CD4-positive, alpha-beta T cell treated with Interleukin-2 at 100 ng/mL for 4 hours (primary cell): ENCODE measurements around the gene MBNL2.

Experiments
- DNase-seq: peaks from one replicate; pipeline ENCODE4 v3.0.0-alpha.2; 2020; ENCODE audit warnings: low spot score

Gene MBNL2

DNA sequence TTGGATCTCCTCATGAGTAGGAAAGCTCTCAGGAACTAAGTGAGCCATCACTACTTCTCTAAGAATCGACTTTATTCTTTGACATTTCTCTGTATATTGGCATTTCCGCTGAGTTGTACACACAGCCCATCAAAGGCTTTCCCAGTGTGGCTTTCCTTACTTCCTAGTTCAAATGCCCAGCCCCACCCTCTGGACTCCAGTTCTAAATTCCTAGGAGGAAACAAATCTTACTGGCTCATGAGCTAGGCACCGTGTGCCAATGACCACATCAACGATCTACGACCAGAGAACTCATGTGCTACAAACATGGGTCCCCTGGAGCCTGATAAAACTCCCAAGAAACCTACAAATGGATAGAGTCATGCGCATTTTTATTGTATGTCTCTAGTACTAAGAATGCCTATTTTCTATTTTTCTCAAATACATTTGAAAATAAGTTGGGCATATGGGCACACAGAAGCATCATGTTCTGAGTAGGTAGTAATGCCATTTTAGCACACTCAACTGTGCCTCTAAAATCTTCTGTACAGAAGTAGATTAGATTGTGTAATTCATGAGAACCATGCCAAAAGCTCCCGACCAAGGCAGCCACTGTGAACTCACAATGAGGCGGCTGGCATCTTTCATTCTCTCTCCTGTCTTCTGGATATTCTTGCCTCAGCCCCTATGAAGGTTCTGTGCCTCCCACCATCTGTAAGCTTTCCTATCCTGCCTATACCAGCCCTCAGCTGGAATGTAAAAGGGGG, 201.3 kb downstream of the MBNL2 start:
- DNase-seq: no peak

DNA sequence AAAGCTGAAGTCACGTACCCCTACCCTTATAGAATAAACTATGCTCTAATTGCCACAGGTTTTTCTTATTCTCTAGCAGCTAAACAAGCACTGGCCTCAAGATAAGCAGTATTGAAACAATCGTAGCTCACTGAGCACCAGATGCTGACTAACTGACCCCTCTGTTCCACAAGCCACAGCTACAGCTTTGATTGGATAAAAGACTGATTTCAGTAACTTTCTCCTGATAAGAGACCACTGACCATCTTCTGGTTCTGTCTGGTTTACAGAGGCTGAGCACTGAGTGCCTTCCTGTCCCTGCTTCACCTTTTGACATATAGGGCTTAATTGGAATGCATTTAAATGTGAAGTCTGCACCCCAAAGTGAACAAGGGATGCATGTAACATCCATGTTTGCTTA, 203.5 kb downstream of the MBNL2 start:
- DNase-seq: no peak

DNA sequence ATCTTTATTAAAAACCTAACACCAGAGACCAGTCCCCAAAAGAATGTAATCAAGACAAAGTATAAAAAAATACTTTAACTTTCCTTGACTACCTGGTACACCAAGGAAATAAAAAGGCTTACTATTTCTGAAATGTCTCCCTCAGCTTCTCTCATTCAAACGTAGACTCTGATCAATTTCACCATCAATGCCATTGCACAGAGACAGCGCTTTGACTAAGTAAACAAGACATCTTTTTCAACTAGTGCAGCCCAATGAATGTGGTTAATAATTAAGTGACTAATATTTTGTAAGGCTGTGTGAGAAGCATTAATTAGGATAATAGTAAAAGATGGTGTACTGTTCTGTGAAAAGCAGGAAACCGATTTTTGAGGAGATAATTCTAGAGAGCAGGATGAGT, 204.6 kb downstream of the MBNL2 start:
- no peak for DNase-seq

DNA sequence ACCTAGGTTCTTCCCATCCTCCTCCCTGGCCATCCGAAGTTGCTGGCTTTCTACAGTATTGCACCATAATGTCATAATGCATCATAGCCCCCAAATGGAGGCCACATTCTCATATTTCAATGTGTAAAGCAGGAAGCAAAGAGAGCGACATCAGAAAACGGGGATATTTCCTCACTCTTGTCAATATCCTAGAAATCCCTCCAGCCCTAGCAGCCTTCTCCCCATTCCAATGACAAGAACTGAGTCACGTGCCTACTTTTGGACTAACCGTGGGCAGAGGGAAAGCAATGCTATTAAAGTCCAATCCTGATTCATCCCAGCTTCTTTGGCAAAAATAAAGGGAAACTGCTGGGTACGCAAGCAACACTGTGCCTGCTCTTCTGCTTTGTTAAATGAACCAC, 207.5 kb downstream of the MBNL2 start:
- DNase-seq: no peak

DNA sequence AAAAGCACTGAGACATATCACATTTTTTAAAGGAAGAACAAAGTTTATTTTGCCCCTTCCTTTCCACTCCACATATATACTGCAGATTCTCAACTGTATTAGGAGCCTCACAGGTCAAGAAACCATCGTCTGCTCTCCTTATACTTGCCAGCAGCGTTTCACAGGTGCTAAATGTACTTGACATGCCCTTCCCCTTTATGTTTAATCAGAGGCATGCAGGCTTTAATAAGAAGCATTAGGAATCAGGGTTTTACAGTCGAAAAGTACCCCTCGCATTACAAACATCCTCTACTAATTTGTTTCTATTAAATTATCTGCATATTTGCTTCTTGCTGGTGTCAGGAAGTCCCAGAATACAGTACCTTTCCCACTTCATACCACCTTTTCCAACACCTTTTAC, 208.2 kb downstream of the MBNL2 start:
- no peak for DNase-seq

DNA sequence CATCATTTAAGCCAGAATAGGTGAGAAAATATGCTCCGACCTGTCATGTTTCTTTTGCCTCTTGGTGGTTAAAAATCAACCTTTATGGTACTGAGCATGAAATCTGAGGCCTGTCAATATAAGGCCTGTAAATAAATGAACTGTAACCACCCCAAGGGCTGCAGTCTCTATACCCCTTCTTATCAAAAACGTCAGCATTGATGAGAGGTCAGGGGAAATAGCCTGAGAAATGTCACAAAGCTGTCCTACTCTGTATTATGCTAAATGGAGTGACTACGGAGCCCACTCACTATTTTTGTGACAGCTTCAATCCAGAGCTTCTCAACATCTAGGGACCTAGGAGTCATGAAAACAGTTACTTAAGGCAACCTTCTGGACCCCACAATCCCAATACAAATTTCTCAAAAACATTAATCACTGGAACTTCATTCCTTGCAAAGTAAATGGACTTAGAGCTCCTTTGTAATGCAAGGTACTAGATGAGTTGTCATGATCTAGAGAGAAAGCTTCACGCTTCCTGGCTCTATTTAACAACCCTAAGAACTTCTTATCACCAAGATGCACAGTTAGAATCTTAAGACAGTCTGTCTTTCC, 209.1 kb downstream of the MBNL2 start:
- no peak for DNase-seq

DNA sequence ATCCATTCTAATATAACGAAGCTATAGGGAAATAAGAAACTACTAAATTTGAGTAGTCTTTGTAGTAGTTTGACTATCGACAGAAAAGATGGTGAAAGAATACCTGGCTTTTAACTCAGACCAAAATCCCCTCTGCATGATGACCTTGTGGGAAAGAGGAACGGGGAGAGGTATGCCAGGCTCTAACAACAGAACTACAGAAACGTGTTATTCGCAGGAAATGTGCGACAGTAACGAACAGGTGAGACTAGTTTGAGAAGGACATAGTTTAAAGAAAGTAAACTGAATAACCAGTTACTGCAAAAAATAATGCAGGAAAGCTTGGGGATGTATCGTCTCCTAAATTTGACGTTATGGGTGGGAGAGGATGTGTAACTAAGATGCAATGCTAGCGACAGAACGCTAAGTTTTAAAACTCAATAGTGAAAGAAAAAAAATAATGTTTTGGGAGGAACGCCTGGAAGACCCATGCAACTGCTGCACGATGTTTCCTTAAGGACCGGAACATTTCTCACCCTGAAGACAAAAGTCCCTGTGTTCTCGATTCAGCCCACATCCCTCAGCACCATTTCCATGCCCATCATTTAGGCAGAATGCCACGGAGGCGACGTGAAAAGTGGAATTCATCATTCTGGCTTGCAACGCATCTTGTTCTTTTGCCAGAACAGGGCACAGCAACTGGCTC, 210.2 kb downstream of the MBNL2 start:
- no peak for DNase-seq

DNA sequence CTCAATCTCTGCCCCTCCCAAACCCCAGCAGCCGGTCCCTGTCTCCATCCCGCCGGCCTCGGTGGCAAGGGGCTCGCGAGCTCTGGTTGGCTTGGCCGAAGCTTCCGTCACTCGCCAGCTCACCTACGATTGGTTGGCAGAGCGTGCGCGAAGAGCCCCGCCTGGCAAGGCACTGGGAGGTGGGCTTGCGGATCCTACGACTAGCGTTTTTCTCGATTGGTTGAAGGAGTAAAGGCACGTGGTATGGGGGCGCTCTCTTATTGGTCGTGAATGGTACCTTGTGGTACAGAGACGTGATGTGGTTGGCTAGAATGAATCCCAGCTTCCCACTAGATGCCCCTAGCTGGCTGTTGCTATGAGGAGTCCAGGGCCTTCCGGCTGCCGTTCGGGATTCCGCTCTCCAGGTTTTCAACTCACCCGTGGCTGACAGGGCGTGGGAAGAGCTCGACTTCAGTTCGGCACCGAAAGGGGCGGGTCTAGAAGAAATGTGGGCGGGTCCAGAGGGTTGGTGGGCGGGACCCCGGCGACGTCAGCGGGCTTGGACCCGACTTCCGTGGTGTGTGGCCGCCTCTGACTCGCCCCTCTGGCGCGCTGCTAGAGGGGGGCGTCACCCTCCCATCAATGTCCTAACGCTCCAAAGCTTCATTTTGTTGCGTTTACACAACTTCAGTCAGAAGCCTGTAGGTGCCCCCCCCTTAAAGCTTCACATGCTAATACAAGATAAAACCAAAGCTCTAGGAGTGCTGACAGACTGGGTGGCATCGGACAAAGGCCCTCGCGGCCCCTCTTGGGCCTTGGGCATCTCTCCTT, 211.0 kb downstream of the MBNL2 start:
- DNase-seq: peak; percentile 100

DNA sequence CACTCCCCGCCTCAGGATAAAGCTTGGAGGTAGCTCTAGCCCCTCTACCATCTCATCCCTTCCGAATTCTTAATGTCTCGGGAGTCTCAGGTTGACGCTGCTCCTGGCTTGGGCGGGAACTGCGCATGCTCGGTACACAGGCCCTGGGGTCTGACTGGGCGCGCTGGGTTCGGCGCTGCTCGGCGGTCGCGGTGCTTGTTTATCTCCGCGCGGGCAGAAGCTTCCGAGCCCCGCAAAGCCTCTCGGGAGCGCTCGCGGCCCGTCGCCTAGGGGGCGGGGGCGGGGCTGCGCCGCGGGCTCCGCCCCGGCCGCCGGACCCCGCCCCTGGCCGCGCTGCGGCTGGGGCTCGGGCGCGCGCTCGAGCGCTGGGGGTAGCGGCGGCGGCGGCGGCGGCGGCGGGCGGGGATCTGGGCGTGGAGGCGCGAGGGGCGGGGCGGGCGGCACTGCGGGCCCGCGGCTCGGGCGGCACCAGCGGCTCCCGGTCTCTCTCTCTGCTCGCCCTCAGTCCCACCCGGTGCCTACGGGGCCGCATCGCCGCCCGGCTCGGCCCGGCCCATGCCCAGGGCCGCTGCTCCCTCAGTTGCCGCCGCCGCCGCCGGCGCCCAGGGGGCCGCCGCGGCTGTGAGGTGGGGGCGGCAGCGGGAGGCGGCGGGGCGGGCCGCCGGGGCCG, 211.7 kb downstream of the MBNL2 start, which contains the start of gene RAP2A:
RAP2A (plus strand) TSS at position 443 of the 670 bp plus-strand sequence. CDS start 302 bp downstream, outside the sequence.
- DNase-seq: peak; percentile 91

DNA sequence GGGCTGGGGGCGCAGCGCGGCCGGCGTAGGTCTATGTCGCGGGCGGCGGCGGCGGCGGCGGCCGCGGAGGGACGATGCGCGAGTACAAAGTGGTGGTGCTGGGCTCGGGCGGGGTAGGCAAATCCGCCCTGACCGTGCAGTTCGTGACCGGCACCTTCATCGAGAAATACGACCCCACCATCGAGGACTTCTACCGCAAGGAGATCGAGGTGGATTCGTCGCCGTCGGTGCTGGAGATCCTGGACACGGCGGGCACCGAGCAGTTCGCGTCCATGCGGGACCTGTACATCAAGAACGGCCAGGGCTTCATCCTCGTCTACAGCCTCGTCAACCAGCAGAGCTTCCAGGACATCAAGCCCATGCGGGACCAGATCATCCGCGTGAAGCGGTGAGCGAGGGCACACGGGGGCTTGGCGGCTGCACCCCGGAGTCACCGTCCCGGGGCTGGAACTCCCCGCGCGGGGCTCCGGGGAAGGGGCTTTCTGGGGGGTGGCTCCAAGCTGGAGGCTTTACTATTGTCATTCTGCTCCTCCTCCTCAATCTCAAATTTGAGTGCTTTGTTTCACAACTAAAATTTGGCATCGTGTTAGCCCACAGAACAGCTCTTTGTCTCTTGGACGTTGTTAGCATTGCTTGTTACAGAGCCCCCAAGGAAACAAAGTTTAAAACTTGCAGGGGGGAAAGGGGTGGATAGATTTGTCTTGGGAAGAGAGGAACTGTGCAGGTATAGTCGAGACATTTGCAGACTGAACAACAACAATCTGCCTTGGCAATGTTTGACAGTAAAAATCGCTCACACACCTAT, 212.5 kb downstream of the MBNL2 start:
- peak; percentile 31 for DNase-seq

DNA sequence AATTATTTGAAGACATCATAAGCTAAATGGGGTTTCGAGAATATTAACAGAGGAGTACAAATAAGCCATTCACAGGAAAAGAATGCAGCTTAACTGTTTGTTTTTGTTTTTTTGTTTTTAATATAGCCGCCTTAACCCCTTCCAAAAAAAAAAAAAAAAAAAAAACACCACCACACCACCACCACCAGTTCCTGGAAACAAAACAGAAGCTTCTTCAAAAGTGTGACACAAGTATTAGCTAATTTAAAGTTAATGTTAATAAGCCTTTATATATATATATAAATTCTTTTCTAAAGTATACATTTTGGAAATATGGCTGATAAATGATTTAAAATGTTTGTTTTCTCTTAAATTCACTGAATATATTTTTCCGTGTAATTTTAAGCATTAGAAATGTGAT, 213.2 kb downstream of the MBNL2 start:
- DNase-seq: peak; percentile 12

DNA sequence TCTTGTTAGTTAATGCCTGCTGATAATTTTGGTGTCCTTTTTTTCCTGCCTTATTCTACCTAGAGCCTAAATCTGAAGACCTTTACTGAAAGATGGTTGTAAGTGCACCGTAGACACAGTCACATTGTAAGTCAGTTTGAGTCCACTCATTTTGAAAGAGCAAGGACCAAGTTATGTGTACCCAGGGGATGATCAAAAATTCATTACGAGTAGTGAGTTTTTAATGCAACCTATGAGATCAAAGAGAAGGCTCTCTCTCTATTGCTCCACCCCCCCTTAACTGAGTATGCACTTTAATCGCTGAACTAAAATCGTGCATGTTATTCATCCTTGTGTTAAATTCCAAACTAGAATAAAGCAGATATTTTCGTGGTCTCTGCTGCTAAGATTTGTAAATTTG, 213.7 kb downstream of the MBNL2 start:
- DNase-seq: peak; percentile 9

DNA sequence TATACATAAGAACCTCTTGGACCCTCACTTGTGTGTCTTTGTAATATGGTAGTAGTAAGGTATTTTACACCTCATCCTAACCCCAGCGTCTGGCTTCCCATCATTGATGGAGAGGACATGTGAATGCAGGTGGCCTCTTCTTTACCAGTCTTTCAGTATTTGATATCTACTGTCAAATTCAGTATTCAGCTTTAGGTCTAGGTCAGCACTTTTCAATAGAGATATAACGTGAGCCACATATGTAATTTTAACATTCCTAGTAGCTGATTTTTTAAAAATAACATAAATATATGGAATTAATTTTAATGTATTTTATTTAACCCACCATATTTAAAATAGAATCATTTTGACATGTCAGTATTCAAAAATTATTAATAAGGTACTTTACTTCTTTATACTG, 214.7 kb downstream of the MBNL2 start:
- DNase-seq: no peak

DNA sequence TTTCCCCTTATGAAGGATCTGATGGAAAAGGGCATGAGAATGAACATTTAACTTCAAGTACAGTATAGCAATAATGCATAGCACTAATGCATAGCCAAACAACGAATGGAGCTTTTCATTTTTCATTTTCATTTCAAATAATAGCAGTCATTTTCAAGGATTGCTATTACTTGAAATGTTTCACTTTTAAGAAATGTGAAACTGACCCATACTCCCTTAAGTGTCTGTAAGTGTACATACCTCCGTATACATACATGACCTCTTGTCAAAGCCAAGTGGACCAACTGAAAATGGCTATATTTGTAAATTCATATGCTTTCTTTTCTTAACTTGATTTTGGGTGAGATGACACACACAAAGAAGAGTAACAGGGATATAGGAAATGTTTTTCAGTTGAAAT, 215.6 kb downstream of the MBNL2 start:
- no peak for DNase-seq

DNA sequence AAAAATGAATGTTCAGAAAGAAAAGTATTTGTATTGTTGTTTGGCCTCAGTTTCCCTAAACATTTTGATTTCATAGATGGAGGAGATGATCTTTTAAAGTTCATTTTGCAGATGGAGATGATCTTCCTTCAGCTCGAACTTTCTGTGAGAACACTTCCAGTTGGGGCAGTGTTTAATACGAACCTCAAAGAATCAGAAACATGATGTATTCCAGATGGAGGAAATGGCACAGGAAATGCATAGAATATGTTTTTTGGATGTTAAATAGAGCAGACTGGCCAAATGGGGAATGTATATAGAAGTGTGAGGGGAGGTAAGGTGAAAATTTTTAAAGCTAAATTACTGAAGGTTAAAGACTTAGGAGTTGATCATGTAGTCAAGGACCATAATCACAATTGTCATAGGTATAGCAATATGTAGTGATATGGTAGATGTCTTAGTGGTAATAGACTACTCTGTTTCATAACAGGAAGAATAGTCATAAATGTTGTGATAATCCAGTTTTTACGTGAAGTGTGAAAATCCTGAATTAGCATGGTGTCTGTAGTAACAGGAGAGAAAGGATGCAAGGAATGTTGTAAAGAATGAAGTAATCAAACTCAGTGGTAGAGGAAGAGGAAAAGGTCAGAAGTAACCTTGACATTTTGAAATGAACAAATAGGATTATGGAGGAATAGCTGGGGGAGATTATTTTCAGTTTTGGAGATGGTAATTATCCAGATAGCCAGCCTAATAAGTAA, 216.9 kb downstream of the MBNL2 start:
- DNase-seq: no peak

DNA sequence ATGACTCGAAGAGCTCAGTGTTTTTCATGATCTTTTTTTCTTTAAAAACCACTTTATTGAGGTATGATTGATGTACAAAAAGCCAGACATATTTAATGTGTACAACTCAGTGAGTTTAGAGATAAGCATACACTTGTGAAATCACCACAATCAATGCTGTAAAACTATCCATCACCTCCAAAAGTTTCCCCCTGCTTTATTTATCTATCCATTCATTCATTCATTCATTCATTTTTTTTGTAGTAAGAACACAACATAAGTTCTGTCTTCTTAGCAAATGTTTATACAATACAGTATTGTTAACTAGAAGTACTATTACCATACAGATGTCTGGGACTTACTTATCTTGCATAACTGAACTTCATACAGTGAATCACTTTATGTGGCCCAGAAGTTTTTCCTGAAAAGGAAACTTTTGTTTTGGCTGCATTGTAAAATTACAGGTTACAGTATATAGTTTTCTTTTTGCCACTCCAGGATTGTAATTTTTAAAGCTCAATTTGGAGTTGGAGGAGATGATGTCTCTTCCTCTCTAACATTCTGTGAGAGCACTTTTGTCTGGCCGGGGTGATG, 218.6 kb downstream of the MBNL2 start:
- no peak for DNase-seq

DNA sequence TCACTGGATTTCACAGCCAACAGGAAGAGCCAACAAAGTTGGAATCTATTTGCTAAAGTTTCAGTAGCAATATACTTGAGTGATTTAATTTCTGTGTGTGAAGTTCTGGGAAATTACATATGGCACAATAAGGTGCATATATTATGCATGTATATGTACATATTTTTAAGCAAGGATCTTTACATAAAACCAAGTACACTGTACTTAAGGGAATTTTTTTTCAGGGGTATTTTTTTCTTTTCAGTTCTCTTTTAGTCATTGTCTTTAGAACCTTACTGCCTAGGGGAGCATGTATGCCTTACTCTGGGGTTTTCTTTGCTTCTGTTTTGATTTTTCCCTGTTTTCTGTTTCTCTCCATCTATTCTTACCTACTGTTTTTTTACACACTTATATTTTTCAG, 219.2 kb downstream of the MBNL2 start:
- no peak for DNase-seq
